GM12865 (cell line): ENCODE data around the gene RTEL1.
A peak's percentile ranks its signal among the peaks of the same experiment; 100 is the strongest.

Experiments used
- DNase-seq: peaks from one replicate; pipeline ENCODE4 v3.0.0; 2010; ENCODE audit warnings: low read depth
- H3K4me3 ChIP-seq: 2 replicates; pipeline ENCODE4 v1.5.1; 2011; ENCODE audit warnings: mild to moderate bottlenecking, low read depth, low read length, control low read depth
- CTCF ChIP-seq: IDR thresholded peaks from 2 replicates; pipeline ENCODE4 v1.5.1; 2011; ENCODE audit warnings: low read length, control low read depth, low read depth, inconsistent platforms; ENCODE audit not compliant: insufficient read depth; ENCODE audit errors: missing control alignments

RTEL1 gene

DNA sequence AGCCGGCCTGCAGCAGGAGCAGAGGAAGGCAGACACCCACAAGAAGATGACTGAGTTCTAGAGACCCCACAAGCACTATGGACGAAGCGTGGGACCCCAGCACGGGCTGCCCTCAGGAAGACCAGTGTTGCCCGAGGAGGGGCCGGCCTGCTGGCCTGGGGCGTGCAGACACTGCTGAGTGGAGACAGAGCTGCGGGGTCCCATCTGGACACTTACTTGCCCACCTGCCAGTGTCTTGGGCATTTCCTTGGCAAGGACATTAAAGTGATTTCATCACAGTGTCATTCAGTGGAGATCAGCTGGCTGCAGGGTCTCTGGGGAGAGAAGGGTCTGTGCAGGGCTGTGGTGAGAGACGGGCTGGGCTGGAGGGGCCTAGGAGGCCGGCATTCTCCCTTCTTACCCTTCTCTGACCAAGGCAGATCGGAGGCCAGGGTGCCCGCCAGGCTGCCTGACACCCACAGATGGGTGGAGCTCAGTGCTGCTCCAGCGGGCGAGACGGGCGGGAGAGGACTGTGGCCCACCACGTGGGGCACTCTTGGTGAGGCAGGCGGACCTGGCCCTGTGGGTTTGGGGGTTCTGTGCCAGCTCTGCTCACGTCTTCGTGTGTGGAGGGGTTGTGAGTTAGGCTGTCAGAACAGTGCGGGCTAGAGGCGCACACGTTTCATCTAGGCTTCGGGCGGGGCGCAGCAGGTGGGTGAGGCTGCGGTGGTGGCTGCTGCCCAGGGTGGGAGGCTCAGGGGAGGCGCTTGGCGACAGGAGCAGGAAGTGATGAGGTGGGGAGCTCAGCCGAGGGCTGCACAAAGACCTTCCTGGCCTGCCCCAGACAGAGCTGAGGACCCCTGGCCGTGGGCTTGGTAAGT, 78.0 kb downstream of the RTEL1 start, which contains the start of gene LIME1:
LIME1 (plus strand) TSS at position 806 of the 860 bp plus-strand sequence. CDS start 886 bp downstream, outside the sequence.
- peak; percentile 2 for TF ChIP-seq CTCF
- peak; percentile 87 for DNase-seq
- H3K4me3 ChIP-seq: peak within 1 kb of the TSS; percentile 69

DNA sequence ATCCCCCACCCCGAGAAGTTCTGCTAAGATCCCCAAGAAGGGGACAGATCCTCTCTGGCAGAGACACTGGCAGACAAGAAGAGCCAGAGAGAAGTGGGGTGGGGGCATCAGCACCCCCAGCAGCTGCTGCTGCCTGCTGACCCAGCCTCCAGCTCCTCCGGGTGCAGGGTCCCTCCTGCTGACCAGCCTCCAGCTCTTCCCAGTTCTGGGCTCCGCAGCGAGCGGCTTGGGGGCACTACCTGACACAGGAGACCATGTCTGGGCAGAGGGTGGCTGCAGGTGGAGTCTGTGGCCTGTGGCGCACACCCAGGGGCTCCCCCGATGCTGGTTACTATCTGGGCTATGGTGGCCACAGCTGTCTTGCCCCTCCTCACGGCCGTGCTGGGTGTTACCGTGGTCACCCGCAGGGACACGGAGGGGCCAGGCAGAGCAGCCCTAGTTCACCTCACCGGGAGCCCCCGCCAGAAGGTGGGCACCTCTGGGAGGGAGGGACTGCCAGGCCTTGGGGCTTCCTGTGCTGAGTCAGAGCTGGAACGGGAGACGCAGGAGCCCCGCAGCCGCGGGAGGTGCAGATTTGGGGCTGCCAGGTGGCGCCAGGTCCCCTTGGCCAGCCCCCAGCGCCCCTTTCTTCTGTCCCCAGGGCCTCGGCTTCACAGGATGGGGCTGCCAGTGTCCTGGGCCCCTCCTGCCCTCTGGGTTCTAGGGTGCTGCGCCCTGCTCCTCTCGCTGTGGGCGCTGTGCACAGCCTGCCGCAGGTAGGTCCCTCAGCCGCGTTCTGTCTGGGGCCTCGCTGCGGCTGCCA, 79.0 kb downstream of the RTEL1 start:
- no peak for TF ChIP-seq CTCF
- peak; percentile 77 for DNase-seq
- peak overlapping the region; percentile 69 for H3K4me3 ChIP-seq

- H3K4me3 ChIP-seq: peak overlapping the region; percentile 69
- DNase-seq: no peak
- no peak for TF ChIP-seq CTCF
These were observed 79.5 kb downstream of the RTEL1 start for GRCh38 chr20:63737695-63737944.

- TF ChIP-seq CTCF: no peak
- peak; percentile 70 for DNase-seq
- H3K4me3 ChIP-seq: peak overlapping the region; percentile 69
These were observed 80.0 kb downstream of the RTEL1 start for GRCh38 chr20:63737945-63738686.

GRCh38 chr20:63738687-63739129, 80.6 kb downstream of the RTEL1 start:
- DNase-seq: peak; percentile 48
- peak overlapping the region; percentile 69 for H3K4me3 ChIP-seq
- TF ChIP-seq CTCF: no peak

DNA sequence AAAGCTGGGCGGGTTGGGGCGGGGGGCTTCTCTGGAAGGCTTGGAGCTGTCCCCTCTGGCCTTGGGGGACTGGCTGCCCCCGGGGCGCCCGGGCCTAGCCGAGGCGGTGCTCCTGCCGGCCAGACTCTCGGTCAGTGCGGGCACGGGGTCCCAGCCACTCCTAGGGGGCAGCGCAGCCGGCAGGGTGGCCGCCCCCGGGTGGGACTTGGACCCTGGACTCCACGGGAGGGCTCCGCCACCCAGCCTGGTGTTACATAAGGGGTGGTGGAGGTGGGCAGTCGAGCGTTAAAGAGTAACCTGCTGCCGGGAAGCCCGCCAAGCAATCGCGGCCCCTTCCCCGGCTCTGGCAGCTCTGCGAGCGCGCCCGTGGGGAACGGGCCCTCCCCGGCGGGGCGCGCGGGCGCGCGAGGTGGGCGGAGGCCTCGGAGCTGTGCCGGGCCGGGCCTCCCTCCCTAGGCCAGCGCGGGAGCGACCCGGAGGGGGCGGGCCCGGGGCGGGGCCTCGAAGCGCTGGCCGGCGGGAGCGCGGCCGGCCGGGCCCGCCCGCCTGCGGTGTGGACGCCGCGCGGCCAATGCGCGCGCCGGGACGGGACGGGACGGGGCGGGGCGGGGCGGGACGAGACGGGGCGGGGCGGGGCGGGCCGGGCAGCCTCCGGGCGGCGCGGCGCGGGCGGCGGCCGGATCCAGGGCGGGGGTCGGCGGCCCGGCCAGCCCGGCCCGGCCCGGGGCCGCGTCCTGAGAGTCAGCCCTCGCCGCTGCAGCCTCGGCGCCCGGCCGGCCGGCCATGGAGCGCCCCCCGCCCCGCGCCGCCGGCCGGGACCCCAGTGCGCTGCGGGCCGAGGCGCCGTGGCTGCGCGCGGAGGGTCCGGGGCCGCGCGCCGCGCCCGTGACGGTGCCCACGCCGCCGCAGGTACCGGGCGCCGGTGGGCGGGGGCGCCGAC, 81.3 kb downstream of the RTEL1 start, which contains the start of gene SLC2A4RG:
SLC2A4RG (plus strand) TSS at position 647 of the 940 bp plus-strand sequence; CDS start at position 784, 137 bp downstream.
- no peak for TF ChIP-seq CTCF
- DNase-seq: peak; percentile 88
- peak within 1 kb of the TSS; percentile 69 for H3K4me3 ChIP-seq
